GM23338 (cell line): Measurements from ENCODE around the gene PTPDC1. TPM values are rescaled to one million over a fixed set of nuclear protein-coding genes. Genes with fewer than 3 reads are reported as not detected.

Experiments used
- ATAC-seq: fragments of 200-7000 bp; cut with Tn5 transposase; 3 replicates; pipeline ENCODE4 v1.9.1; 2020
- DNase-seq: peaks from one replicate; pipeline ENCODE4 v3.0.0-alpha.2; 2015; ENCODE audit warnings: low spot score
- H2AFZ ChIP-seq: fragments of 200-600 bp; sonication (generic); 2 replicates; pipeline ENCODE4 v1.8.0; 2016; ENCODE audit warnings: antibody characterized with exemption, mild to moderate bottlenecking, moderate library complexity
- H3F3A ChIP-seq: fragments of 200-600 bp; sonication (generic); replicated peaks from 2 replicates; pipeline ENCODE4 v1.8.0; 2017; ENCODE audit warnings: antibody characterized with exemption, mixed run types, low read depth
- H3K27ac ChIP-seq: fragments of 200-600 bp; sonication (generic); 2 replicates; pipeline ENCODE4 v1.6.1; 2016; ENCODE audit warnings: low read depth
- H3K27me3 ChIP-seq: fragments of 200-600 bp; sonication (generic); 2 replicates; pipeline ENCODE4 v1.8.0; 2016; ENCODE audit warnings: mild to moderate bottlenecking, mixed run types, moderate library complexity; ENCODE audit not compliant: insufficient read depth
- H3K36me3 ChIP-seq: fragments of 200-600 bp; sonication (generic); 2 replicates; pipeline ENCODE4 v1.8.0; 2016; ENCODE audit warnings: mild to moderate bottlenecking; ENCODE audit not compliant: insufficient read depth
- H3K4me1 ChIP-seq: fragments of 200-600 bp; sonication (generic); 2 replicates; pipeline ENCODE4 v1.8.0; 2016; ENCODE audit warnings: mild to moderate bottlenecking, moderate library complexity; ENCODE audit not compliant: insufficient read depth
- H3K4me2 ChIP-seq: fragments of 200-600 bp; sonication (generic); 2 replicates; pipeline ENCODE4 v1.7.1; 2017; ENCODE audit warnings: mixed run types
- H3K4me3 ChIP-seq: fragments of 200-600 bp; sonication (generic); 2 replicates; pipeline ENCODE4 v1.6.1; 2016; ENCODE audit warnings: mixed run types
- H3K79me2 ChIP-seq: fragments of 200-600 bp; sonication (generic); replicated peaks from 2 replicates; pipeline ENCODE4 v1.8.0; 2017; ENCODE audit warnings: mild to moderate bottlenecking; ENCODE audit not compliant: insufficient read depth
- H3K9me2 ChIP-seq: fragments of 200-600 bp; sonication (generic); 2 replicates; pipeline ENCODE4 v1.8.0; 2017; ENCODE audit not compliant: insufficient read depth
- H4K20me1 ChIP-seq: fragments of 200-600 bp; sonication (generic); replicated peaks from 2 replicates; pipeline ENCODE4 v1.8.0; 2017; ENCODE audit warnings: mild to moderate bottlenecking; ENCODE audit not compliant: insufficient read depth
- H3K27ac Mint-ChIP-seq: 2 replicates; pipeline ENCODE4 v1.8.0; 2020; ENCODE audit warnings: inconsistent platforms, mild to moderate bottlenecking, moderate library complexity, mixed read lengths
- H3K27me3 Mint-ChIP-seq: 3 replicates; pipeline ENCODE4 v1.8.0; 2022; ENCODE audit warnings: low read depth, mild to moderate bottlenecking, moderate library complexity, mixed read lengths, inconsistent platforms; ENCODE audit not compliant: insufficient read depth, poor library complexity
- H3K36me3 Mint-ChIP-seq: 3 replicates; pipeline ENCODE4 v1.8.0; 2021; ENCODE audit warnings: low read depth, mild to moderate bottlenecking, inconsistent platforms, moderate library complexity, mixed read lengths
- H3K4me1 Mint-ChIP-seq: 3 replicates; pipeline ENCODE4 v1.8.0; 2020; ENCODE audit warnings: mild to moderate bottlenecking, inconsistent platforms, mixed read lengths
- H3K4me3 Mint-ChIP-seq: 3 replicates; pipeline ENCODE4 v1.8.0; 2021; ENCODE audit warnings: moderate library complexity, mild to moderate bottlenecking, inconsistent platforms, mixed read lengths
- H3K9me3 Mint-ChIP-seq: 3 replicates; pipeline ENCODE4 v1.8.0; 2020; ENCODE audit warnings: moderate library complexity, mild to moderate bottlenecking, inconsistent platforms, mixed read lengths
- EZH2phosphoT487 ChIP-seq: fragments of 200-600 bp; sonication (generic); IDR thresholded peaks from one replicate; pipeline ENCODE4 v1.8.1; 2018; ENCODE audit warnings: antibody characterized with exemption; ENCODE audit not compliant: unreplicated experiment
- JUNB ChIP-seq: IDR thresholded peaks from one replicate; pipeline ENCODE4 v1.6.1; 2016; ENCODE audit warnings: antibody characterized with exemption; ENCODE audit not compliant: unreplicated experiment
- STAT1 ChIP-seq: IDR thresholded peaks from one replicate; pipeline ENCODE4 v1.6.1; 2016; ENCODE audit warnings: antibody characterized with exemption; ENCODE audit not compliant: unreplicated experiment
- ZNF331 ChIP-seq: fragments of 250-450 bp; sonication (Bioruptor Pico); IDR thresholded peaks from 2 replicates; pipeline ENCODE4 v1.5.0; 2020; ENCODE audit warnings: low read depth, mild to moderate bottlenecking, moderate library complexity
- polyA plus RNA-seq: library from polyadenylated mRNA; unstranded; fragments of >200 nt; fragmentation: Nextera tagmentation; extraction: Ambion mirVana; gene quantifications from 2 replicates; pipeline ENCODE4 v1.2.1, GENCODE V29; 2016
- total RNA-seq: library from RNA; depleted of rRNA; stranded (reverse); fragments of >200 nt; shearing (Covaris generic); gene quantifications from 2 replicates; pipeline ENCODE4 v1.2.3, GENCODE V29; 2014
- TF ChIP-seq, protein P1 (sequence below): IDR thresholded peaks from one replicate; pipeline ENCODE4 v1.6.1; 2018; ENCODE audit warnings: antibody characterized with exemption; ENCODE audit not compliant: unreplicated experiment
- TF ChIP-seq, protein P2 (sequence below): fragments of 250-450 bp; sonication (Bioruptor Pico); IDR thresholded peaks from 2 replicates; pipeline ENCODE4 v1.5.0; 2020; ENCODE audit warnings: mild to moderate bottlenecking, moderate library complexity

The PTPDC1 gene
- total and polyA plus RNA-seq, 2 experiments from 2014 or later: 4.3 to 10.6 TPM

DNA sequence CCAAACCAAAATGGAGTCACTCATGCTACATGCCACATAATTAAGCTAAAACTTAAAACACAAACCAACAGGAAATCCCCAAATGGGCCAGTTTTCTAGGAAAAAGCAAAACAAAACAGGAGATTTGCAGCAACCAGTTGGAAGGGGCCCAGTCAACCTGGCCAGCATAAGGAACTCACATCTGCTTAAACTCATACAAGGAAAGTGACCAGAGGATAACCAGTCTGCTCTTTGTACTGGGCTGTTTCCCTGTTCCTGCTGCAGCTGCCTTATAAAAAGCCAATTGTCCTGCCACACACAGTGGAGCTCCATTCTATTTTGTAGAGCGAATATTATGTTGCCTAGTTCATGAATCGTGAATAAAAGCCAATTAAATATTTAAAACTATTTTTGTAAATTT, 29.5 kb upstream of the PTPDC1 start:
- Mint-ChIP-seq H3K4me3 (no peak overlapping the region), H3K9me3 (peaks cover 30% of the 10 kb centered on the region), H3K36me3 (peaks cover 26% of the 10 kb centered on the region; the same call in 2 of the 3 replicates), H3K27me3 (no peaks in the 10 kb centered on the region), H3K27ac (no peak overlapping the region), H3K4me1 (no peaks in the 10 kb centered on the region)
- Histone ChIP-seq H3F3A (no peaks in the 10 kb centered on the region), H2AFZ (no peak overlapping the region), H3K27ac (no peak overlapping the region), H3K4me2 (no peak overlapping the region), H3K4me1 (no peaks in the 10 kb centered on the region), H3K79me2 (no peaks in the 10 kb centered on the region), H3K9me2 (no peaks in the 10 kb centered on the region), H4K20me1 (no peaks in the 10 kb centered on the region), H3K36me3 (peaks cover 3% of the 10 kb centered on the region; the same call in 1 of the 2 replicates), H3K27me3 (no peaks in the 10 kb centered on the region), H3K4me3 (no peak overlapping the region)
- DNase-seq (no peak), ATAC-seq (no peak)
- no peak for TF ChIP-seq EZH2phosphoT487
- no peak for TF ChIP-seq STAT1
- TF ChIP-seq, protein P1, sequence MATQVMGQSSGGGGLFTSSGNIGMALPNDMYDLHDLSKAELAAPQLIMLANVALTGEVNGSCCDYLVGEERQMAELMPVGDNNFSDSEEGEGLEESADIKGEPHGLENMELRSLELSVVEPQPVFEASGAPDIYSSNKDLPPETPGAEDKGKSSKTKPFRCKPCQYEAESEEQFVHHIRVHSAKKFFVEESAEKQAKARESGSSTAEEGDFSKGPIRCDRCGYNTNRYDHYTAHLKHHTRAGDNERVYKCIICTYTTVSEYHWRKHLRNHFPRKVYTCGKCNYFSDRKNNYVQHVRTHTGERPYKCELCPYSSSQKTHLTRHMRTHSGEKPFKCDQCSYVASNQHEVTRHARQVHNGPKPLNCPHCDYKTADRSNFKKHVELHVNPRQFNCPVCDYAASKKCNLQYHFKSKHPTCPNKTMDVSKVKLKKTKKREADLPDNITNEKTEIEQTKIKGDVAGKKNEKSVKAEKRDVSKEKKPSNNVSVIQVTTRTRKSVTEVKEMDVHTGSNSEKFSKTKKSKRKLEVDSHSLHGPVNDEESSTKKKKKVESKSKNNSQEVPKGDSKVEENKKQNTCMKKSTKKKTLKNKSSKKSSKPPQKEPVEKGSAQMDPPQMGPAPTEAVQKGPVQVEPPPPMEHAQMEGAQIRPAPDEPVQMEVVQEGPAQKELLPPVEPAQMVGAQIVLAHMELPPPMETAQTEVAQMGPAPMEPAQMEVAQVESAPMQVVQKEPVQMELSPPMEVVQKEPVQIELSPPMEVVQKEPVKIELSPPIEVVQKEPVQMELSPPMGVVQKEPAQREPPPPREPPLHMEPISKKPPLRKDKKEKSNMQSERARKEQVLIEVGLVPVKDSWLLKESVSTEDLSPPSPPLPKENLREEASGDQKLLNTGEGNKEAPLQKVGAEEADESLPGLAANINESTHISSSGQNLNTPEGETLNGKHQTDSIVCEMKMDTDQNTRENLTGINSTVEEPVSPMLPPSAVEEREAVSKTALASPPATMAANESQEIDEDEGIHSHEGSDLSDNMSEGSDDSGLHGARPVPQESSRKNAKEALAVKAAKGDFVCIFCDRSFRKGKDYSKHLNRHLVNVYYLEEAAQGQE: no peak
- TF ChIP-seq ZNF331 (CRISPR knock-in tag): no peak
- no peak for TF ChIP-seq JUNB
- TF ChIP-seq, protein P2, sequence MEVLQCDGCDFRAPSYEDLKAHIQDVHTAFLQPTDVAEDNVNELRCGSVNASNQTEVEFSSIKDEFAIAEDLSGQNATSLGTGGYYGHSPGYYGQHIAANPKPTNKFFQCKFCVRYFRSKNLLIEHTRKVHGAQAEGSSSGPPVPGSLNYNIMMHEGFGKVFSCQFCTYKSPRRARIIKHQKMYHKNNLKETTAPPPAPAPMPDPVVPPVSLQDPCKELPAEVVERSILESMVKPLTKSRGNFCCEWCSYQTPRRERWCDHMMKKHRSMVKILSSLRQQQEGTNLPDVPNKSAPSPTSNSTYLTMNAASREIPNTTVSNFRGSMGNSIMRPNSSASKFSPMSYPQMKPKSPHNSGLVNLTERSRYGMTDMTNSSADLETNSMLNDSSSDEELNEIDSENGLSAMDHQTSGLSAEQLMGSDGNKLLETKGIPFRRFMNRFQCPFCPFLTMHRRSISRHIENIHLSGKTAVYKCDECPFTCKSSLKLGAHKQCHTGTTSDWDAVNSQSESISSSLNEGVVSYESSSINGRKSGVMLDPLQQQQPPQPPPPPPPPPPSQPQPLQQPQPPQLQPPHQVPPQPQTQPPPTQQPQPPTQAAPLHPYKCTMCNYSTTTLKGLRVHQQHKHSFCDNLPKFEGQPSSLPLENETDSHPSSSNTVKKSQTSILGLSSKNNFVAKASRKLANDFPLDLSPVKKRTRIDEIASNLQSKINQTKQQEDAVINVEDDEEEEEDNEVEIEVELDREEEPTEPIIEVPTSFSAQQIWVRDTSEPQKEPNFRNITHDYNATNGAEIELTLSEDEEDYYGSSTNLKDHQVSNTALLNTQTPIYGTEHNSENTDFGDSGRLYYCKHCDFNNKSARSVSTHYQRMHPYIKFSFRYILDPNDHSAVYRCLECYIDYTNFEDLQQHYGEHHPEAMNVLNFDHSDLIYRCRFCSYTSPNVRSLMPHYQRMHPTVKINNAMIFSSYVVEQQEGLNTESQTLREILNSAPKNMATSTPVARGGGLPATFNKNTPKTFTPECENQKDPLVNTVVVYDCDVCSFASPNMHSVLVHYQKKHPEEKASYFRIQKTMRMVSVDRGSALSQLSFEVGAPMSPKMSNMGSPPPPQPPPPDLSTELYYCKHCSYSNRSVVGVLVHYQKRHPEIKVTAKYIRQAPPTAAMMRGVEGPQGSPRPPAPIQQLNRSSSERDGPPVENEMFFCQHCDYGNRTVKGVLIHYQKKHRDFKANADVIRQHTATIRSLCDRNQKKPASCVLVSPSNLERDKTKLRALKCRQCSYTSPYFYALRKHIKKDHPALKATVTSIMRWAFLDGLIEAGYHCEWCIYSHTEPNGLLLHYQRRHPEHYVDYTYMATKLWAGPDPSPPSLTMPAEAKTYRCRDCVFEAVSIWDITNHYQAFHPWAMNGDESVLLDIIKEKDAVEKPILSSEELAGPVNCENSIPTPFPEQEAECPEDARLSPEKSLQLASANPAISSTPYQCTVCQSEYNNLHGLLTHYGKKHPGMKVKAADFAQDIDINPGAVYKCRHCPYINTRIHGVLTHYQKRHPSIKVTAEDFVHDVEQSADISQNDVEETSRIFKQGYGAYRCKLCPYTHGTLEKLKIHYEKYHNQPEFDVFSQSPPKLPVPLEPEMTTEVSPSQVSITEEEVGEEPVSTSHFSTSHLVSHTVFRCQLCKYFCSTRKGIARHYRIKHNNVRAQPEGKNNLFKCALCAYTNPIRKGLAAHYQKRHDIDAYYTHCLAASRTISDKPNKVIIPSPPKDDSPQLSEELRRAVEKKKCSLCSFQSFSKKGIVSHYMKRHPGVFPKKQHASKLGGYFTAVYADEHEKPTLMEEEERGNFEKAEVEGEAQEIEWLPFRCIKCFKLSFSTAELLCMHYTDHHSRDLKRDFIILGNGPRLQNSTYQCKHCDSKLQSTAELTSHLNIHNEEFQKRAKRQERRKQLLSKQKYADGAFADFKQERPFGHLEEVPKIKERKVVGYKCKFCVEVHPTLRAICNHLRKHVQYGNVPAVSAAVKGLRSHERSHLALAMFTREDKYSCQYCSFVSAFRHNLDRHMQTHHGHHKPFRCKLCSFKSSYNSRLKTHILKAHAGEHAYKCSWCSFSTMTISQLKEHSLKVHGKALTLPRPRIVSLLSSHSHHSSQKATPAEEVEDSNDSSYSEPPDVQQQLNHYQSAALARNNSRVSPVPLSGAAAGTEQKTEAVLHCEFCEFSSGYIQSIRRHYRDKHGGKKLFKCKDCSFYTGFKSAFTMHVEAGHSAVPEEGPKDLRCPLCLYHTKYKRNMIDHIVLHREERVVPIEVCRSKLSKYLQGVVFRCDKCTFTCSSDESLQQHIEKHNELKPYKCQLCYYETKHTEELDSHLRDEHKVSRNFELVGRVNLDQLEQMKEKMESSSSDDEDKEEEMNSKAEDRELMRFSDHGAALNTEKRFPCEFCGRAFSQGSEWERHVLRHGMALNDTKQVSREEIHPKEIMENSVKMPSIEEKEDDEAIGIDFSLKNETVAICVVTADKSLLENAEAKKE: no peak
